HG02852 (cell line): ENCODE measurements around the gene SMPX.

ENCODE experiments used
- ATAC-seq: cut with Tn5 transposase; IDR thresholded peaks from one replicate; pipeline ENCODE4 v1.9.1; 2021; ENCODE audit warnings: mild to moderate bottlenecking, moderate library complexity; ENCODE audit not compliant: unreplicated experiment

Gene SMPX

DNA sequence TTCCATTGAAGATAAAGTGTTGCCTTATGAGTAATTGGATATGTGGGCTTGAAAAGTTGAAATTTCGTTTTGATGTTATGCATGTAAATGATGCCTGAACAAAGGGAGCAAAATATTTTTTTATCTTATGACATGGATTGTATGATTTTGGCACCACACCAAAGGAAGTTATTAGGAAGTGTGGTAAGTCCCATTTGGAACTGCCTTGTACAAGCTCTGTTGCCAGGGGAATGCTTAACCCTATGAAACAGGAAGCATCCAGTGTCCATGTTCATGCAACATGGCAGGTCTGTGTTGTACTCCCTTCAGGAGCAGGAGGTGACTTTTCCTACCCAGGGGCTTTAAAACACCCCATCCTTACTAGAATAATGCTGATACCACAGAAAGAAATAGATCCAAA, 13.2 kb downstream of the SMPX start:
- no peak for ATAC-seq

DNA sequence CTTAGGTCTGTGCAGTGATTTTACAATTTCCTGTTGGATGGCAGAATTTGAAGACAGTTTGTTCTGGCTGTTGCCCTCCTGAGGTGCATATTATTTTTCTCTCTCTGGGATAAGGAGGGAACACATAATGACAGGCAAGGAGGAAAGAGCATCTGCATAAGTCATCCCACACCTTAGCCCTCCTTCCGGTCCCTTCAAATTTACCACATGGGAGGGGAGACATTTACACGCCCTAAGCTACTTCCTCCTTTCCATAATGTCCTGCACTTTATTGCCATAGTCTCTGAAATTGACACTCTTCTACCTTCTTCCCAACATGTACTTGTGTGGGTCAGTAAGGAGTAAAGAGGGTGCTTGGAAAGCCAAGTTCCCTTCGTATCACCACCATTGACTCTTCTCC, 13.9 kb downstream of the SMPX start:
- ATAC-seq, result no peak

- no peak for ATAC-seq
Measured at GRCh38 chrX:21741869-21742701, 15.8 kb downstream of the SMPX start.

GRCh38 chrX:21741364-21741763, 16.6 kb downstream of the SMPX start:
- ATAC-seq, result no peak

DNA sequence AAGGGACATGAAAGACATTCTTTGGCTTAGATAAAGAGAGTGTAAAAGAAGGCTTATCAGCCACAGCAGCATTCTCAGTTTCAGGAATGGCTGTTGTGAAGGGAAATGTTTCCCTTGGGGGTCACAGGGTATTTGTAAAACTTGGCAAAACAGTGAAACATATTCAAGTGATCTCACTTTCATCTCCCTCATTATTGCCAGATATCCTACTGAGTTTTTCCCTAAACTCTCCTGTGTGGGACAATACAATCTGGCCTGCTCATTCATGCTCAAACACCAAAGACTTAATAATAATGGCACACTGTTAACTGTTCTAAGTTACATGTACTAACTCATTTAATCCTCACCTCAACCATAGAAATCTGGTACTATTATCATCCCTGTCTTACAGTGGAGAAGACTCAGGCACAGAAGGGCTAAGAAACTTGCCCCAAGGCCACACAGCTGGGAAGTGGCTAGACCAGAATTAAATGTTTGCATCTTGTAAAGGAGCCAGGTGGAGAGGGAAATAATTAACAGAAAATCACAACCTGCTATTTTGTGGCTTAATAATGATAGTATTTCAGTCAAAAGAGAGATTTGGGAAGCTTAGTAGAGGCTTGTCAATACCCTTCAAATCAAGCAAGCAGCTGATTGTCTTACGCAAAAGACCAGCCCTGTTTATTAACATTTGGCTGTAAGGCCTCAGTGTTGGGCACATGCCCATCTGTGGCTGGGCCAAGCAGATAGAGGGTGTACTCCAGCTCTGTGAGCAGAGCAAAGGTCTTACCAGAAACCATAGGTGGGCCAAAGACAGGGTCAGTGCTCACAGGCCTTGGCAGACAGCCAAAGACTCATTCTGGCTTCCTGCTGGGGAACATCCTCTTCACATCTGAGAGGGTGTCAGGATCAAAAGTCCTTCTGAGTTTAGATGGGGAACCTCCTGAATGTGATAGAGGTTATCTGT, 17.3 kb downstream of the SMPX start:
- ATAC-seq, result no peak

DNA sequence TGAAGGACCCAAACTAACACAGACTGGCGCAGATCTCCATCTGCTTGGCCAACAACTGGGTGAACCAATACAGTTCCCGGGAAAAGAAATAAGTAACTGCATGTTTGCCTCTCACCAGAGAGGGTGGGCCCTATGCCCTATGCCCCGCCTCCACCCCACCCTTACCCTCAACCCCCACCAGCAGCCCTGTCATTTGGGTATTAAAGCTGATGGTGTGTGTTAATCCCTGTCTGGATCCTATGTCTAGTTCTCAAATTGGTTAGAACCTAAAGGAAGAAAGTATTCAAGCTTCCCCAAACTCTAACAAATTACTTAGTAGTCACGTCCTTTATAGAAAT, 19.0 kb downstream of the SMPX start:
- ATAC-seq, result no peak

DNA sequence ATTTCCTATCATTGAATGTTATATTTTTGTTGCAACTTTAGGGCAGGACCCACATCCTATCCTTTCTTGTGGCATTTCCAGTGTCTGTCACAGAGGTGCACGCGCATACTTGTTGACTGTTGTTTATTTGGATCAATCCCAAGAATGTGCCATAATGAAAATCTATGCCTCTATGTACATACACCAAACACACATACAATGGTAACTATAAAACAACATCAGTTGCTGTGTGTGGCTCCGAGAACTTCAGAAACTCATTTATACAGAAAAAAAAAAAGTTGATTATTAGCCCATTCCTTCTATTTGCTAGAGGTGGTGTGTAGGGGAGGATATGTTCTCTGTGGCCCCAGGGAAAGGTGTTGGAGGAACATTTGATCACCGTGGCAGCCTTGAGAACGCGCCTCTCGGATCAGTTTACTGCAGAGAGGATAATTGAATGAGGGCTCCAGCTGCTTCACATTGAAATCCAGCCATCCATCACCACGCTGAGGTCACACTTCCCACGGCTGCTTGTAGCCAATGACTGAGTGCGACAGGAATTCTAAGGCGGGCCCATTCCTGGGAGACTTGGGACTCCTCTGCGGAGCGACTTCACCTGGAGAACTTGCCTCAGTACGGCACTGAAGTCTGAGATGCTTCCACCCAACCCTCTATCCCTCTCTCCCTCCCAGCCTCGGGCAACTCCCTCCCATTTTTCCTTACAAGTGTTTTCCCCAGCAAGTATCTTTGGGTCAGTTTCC, 19.5 kb downstream of the SMPX start:
- no peak for ATAC-seq

DNA sequence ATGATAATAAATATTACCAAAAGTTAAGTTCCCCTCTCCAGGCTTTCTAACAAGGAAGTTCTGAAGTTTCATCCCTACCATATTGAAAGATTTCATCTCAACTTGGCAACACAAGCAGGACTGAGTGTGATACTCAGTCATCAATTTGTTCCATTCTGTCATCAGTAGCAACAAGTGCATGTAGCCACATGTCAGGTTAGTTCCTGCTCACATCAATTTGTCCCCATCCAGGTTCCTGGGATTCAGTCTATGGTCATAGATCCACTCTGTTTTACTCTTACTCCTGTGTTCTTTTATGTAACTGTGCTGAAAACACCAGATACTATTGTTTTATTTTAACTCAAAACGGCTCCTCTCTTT, 22.2 kb downstream of the SMPX start:
- ATAC-seq, result no peak

DNA sequence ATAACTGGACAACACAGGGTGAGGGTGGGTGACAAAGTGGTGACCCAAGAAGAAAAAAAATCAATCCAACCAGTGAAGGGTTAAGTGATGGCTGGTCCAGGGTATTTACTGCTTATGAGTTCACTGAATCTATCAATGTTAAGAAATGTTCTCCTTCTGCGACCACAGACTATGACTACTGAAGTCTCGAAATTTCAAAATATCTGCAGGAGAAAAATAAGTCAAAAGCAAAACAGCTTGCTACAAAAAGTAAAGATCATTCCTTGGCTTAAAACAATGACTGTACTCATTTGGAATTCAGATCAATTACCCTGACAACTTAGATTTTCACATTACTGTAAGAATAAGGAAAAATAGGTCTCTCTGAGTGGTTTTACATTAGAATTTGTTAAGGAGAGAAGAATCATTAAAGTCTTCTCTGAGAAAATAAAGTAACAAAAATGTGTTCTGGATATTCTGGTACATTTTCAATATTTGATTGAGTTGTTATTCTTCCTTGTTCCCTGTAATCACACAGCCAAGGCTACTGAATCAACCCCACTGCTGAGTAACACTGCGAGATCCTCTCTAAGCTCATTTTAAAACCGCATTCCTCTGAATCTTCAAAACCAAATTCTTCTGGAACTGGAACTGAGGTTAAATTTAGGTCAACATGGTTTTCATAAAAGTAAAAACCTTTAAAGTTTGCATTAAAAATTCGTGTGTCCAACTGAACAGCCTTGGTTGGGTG, 22.7 kb downstream of the SMPX start:
- no peak for ATAC-seq

DNA sequence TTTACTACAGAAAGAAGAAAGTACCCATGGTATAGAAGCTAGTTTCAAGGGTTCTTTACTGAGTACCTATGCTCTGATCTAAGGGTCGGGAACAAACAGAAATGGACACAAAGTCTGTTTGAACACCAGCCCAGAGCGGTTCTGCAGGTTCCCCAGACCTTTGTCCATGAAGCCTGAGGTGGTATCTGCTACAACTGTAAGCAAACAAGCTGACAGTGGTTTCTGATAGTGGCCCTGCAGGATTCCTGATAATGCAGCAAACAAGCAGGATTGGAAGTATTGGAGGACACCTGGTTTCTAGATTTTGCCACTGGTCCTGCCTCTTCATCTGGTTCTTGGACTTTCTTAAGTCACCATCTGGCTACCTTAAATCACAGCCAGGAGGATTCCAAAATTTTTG, 23.7 kb downstream of the SMPX start:
- no peak for ATAC-seq

GRCh38 chrX:21733705-21734104, 24.2 kb downstream of the SMPX start:
- ATAC-seq, result no peak

DNA sequence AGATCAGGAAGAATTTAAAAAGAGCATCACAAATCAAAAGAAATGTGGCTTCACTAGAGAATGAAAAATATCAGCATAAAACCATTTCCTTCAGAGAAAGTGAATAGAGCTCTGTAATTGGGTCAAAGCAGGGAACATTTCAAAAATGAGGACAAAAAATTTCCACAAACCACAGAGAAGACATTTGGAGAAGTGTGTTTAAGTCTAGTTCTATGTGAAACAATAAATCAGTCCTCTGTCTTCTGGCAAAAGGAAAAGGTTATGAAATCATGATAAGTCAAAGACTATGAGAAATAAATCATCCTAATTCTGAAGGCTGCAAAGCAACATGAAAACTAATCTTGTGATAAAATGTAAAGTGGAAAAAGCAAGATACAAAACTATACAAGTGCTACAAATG, 27.9 kb downstream of the SMPX start:
- ATAC-seq, result no peak

DNA sequence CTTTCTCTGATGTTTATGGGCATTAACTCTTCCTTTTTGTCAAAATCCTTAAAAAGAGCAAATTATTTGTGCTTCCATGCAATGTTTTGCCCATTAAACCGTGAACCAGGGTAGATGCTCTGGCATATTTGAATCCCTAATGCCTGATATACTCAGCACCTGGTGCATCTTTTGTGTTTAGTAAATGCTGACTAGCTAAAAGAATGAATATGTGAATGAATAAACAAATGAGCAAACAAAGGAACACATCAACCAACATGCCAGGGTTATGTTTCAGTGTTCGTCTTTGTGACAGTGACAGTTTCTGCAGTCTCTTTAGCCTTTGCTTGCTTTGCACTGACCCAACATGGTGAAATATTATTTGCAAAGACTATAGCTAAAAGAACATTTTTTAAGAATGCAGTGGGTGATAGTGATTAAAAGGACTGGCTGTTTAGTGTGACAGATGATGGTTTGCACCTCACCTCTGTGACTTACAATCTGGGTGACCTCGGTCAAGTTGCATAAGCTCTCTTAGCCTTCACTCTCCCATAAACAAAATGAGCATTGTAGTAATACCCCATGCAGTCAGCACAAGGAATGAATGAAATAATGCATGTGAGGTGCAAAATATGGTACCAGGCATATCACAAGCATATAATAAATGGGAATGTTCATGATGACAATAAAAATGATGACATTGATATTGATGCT, 29.5 kb downstream of the SMPX start:
- ATAC-seq, result no peak

DNA sequence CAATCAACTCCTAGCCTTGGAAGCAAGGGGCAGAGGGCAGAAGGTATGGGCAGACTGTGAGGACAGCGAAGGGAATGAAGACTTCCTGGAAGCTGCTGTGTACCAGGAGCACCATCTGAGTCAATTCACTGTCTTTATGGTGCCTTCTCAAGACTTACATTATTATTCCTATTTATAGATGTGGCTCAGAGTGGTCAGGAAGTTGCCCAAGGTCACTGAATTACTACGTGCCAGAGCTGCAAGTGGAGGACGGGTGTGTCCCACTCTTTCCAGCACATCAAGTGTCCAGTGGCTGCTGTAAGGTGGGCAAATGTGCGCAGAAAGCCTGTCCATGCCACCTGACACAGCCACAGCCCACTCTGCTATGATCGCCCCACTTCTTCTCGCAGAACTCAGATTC, 32.0 kb downstream of the SMPX start:
- ATAC-seq, result no peak

GRCh38 chrX:21725496-21725895, 32.4 kb downstream of the SMPX start:
- ATAC-seq, result no peak

GRCh38 chrX:21723814-21724213, 34.1 kb downstream of the SMPX start:
- ATAC-seq, result no peak

- ATAC-seq, result no peak
Measured at GRCh38 chrX:21723084-21723483, 34.8 kb downstream of the SMPX start.

DNA sequence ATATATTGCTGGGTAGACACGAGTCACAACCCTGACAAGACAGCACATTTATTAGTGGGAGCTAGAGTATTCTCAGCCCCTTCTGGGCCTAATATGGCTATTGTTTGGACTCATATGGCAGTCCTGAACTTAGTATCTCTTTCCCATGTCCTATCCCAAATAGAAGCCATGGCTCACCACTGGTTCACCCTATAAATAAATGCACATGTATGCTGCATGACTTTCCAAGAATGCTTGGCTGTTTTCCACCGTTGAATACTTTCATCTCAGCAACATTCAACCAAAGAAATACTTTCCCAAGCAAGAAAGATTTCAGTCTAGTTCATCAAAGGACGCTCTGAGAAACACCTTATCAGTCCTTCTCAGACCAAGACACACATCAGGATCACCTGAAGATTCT, 36.7 kb downstream of the SMPX start:
- ATAC-seq, result no peak

GRCh38 chrX:21718575-21718974, 39.3 kb downstream of the SMPX start:
- no peak for ATAC-seq

DNA sequence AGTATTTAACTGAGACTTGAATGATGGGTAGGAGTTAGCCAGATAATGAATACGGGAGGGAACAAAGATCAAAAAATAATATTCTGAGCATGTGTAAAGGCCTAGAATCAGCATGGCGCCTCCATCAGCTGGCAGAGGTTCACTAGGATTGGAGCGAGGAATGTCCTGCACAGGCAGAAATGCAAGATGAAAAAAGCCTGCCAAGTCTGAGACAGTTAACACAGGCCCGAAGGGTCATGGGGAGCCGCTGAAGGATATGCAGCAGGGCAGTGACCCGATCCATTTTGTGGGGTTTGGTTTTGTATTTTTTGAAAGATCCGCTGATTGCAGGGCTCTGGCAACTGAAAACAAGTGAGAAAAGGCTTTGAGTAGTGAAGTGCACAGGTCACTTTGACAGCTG, 40.1 kb downstream of the SMPX start:
- no peak for ATAC-seq
